ENCODE results near the gene OS9.

DNA sequence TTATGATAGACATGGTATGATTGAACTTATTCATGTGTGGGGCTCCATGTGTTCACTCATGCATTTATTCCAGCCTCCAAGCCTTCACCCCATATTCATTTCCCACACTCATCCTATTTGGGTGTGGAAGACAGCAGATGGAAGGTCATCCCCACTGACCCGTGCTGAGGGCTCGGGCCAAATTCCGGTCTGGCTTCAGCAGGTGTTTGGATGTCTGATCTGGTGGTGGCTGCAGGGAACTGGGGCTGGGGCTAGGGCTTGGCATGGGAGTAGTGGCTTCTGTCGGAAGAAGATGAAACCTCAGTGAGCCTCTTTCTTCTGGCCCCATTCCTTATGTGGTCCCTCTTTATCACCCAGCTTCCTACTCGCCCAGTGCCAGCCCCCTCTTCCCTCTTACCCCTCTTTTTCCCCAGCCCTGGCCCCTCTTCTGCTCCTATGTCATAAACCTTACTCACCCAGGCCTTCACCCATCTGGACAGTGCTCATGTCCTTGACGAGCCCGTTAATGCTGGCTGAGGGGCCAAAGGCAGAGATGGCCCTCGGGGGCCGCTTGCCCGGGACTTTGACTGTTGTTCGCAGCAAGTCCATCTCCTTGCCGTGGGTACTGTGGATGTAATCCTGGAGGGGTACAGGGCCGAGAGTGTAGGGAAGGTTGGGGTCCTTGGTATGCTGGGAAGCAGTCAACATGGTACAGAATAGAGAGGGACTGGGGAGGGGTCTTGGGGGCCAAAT lies 36.6 kb downstream of the OS9 start:
- TF ChIP-seq, protein P1, sequence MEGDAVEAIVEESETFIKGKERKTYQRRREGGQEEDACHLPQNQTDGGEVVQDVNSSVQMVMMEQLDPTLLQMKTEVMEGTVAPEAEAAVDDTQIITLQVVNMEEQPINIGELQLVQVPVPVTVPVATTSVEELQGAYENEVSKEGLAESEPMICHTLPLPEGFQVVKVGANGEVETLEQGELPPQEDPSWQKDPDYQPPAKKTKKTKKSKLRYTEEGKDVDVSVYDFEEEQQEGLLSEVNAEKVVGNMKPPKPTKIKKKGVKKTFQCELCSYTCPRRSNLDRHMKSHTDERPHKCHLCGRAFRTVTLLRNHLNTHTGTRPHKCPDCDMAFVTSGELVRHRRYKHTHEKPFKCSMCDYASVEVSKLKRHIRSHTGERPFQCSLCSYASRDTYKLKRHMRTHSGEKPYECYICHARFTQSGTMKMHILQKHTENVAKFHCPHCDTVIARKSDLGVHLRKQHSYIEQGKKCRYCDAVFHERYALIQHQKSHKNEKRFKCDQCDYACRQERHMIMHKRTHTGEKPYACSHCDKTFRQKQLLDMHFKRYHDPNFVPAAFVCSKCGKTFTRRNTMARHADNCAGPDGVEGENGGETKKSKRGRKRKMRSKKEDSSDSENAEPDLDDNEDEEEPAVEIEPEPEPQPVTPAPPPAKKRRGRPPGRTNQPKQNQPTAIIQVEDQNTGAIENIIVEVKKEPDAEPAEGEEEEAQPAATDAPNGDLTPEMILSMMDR (IDR thresholded peaks at IDR 0.05) = no peak
- no peak for TF ChIP-seq POLR2A (IDR thresholded peaks at IDR 0.05)
